Neural cell (in vitro differentiated cells): Measurements from ENCODE around the gene CCS.
"Not testable (repeated sequence)": the region's sequence is repeated elsewhere in the genome, so short reads cannot be mapped to it uniquely, and the experiment has no call there.

ENCODE experiments used
- EP300 ChIP-seq: fragments of 450-650 bp; conservative IDR thresholded peaks from 2 replicates; pipeline ENCODE4 v1.6.1; 2014; ENCODE audit warnings: antibody characterized with exemption, mild to moderate bottlenecking, moderate library complexity; ENCODE audit not compliant: poor library complexity, severe bottlenecking
- TF ChIP-seq, protein P1 (sequence below): IDR thresholded peaks from 2 replicates; pipeline ENCODE4 v1.6.1; 2012; ENCODE audit warnings: borderline replicate concordance

DNA sequence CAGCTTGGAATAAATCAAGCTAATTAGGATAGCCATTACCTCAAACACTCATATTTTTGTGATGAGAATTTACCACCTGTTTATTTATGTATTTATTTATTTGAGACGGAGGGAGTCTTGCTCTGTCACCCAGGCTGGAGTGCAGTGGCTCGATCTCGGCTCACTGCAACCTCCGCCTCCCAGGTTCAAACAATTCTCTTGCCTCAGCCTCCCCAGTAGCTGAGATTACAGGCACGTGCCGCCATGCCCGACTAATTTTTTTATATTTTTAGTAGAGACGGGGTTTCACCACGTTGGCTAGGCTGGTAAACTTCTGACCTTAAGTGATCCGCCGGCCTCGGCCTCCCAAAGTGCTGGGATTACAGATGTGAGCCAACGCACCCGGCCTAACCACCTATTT lies 48.0 kb upstream of the CCS start:
- TF ChIP-seq, protein P1, sequence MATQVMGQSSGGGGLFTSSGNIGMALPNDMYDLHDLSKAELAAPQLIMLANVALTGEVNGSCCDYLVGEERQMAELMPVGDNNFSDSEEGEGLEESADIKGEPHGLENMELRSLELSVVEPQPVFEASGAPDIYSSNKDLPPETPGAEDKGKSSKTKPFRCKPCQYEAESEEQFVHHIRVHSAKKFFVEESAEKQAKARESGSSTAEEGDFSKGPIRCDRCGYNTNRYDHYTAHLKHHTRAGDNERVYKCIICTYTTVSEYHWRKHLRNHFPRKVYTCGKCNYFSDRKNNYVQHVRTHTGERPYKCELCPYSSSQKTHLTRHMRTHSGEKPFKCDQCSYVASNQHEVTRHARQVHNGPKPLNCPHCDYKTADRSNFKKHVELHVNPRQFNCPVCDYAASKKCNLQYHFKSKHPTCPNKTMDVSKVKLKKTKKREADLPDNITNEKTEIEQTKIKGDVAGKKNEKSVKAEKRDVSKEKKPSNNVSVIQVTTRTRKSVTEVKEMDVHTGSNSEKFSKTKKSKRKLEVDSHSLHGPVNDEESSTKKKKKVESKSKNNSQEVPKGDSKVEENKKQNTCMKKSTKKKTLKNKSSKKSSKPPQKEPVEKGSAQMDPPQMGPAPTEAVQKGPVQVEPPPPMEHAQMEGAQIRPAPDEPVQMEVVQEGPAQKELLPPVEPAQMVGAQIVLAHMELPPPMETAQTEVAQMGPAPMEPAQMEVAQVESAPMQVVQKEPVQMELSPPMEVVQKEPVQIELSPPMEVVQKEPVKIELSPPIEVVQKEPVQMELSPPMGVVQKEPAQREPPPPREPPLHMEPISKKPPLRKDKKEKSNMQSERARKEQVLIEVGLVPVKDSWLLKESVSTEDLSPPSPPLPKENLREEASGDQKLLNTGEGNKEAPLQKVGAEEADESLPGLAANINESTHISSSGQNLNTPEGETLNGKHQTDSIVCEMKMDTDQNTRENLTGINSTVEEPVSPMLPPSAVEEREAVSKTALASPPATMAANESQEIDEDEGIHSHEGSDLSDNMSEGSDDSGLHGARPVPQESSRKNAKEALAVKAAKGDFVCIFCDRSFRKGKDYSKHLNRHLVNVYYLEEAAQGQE = not testable (repeated sequence)
- TF ChIP-seq EP300 = not testable (repeated sequence)
